H9 (cell line): ENCODE results near the gene ZNF317. TPM values are rescaled to one million over a fixed set of nuclear protein-coding genes. Genes with fewer than 3 reads are reported as not detected.

Experiments used
- DNase-seq: peaks from one replicate; pipeline ENCODE4 v3.0.0-alpha.2; 2017
- H2AFZ ChIP-seq: one replicate; pipeline ENCODE4 v1.6.1; 2013; ENCODE audit warnings: mild to moderate bottlenecking, low read length, control low read depth, moderate library complexity
- H2AK5ac ChIP-seq: 2 replicates; pipeline ENCODE4 v1.6.1; 2013; ENCODE audit warnings: low read length, control low read depth, mixed read lengths; ENCODE audit not compliant: insufficient read length
- H2BK120ac ChIP-seq: one replicate; pipeline ENCODE4 v1.6.1; 2013; ENCODE audit warnings: low read depth, mild to moderate bottlenecking, low read length, control low read depth, inconsistent platforms; ENCODE audit not compliant: poor library complexity, severe bottlenecking
- H2BK12ac ChIP-seq: 2 replicates; pipeline ENCODE4 v1.6.1; 2013; ENCODE audit warnings: low read length, control low read depth, mixed read lengths, low read depth; ENCODE audit not compliant: insufficient read length
- H2BK15ac ChIP-seq: 2 replicates; pipeline ENCODE4 v1.6.1; 2013; ENCODE audit warnings: low read depth, low read length, control low read depth
- H2BK20ac ChIP-seq: one replicate; pipeline ENCODE4 v1.6.1; 2013; ENCODE audit warnings: low read depth, mild to moderate bottlenecking, low read length, control low read depth, inconsistent platforms; ENCODE audit not compliant: poor library complexity, severe bottlenecking
- H2BK5ac ChIP-seq: 2 replicates; pipeline ENCODE4 v1.6.1; 2013; ENCODE audit warnings: low read length, control low read depth, mixed read lengths; ENCODE audit not compliant: insufficient read length
- H3K14ac ChIP-seq: 2 replicates; pipeline ENCODE4 v1.6.1; 2013; ENCODE audit warnings: low read length, control low read depth; ENCODE audit not compliant: insufficient read depth
- H3K18ac ChIP-seq: 2 replicates; pipeline ENCODE4 v1.6.1; 2013; ENCODE audit warnings: low read depth, mild to moderate bottlenecking, mixed read lengths, low read length, control low read depth; ENCODE audit not compliant: insufficient read length
- H3K23ac ChIP-seq: 2 replicates; pipeline ENCODE4 v1.6.1; 2013; ENCODE audit warnings: low read length, control low read depth, mixed read lengths, low read depth; ENCODE audit not compliant: insufficient read length
- H3K23me2 ChIP-seq: 2 replicates; pipeline ENCODE4 v1.6.1; 2013; ENCODE audit warnings: low read depth, mild to moderate bottlenecking, mixed read lengths, low read length, control low read depth; ENCODE audit not compliant: insufficient read length, poor library complexity, severe bottlenecking
- H3K27ac ChIP-seq: 2 replicates; pipeline ENCODE4 v1.5.1; 2013; ENCODE audit warnings: low read length, control low read depth, mixed read lengths, low read depth; ENCODE audit not compliant: insufficient read length
- H3K27me3 ChIP-seq: 2 replicates; pipeline ENCODE4 v1.6.1; 2013; ENCODE audit warnings: low read length, control low read depth, inconsistent platforms; ENCODE audit not compliant: insufficient read depth
- H3K4ac ChIP-seq: 2 replicates; pipeline ENCODE4 v1.6.1; 2013; ENCODE audit warnings: low read depth, mild to moderate bottlenecking, control low read depth, inconsistent platforms, low read length, moderate library complexity
- H3K4me1 ChIP-seq: 2 replicates; pipeline ENCODE4 v1.6.1; 2013; ENCODE audit warnings: low read length, control low read depth, inconsistent platforms; ENCODE audit not compliant: insufficient read depth
- H3K4me2 ChIP-seq: 2 replicates; pipeline ENCODE4 v1.6.1; 2013; ENCODE audit warnings: low read length, control low read depth, mixed read lengths; ENCODE audit not compliant: insufficient read length, insufficient read depth
- H3K56ac ChIP-seq: 2 replicates; pipeline ENCODE4 v1.6.1; 2013; ENCODE audit warnings: low read depth, mild to moderate bottlenecking, mixed read lengths, low read length, control low read depth; ENCODE audit not compliant: insufficient read length
- H3K79me1 ChIP-seq: 2 replicates; pipeline ENCODE4 v1.6.1; 2013; ENCODE audit warnings: low read depth, mild to moderate bottlenecking, moderate library complexity, low read length, control low read depth, inconsistent platforms; ENCODE audit not compliant: insufficient read depth, poor library complexity, severe bottlenecking
- H3K79me2 ChIP-seq: 2 replicates; pipeline ENCODE4 v1.6.1; 2013; ENCODE audit warnings: low read length, control low read depth, inconsistent platforms; ENCODE audit not compliant: insufficient read depth
- H3K9ac ChIP-seq: 2 replicates; pipeline ENCODE4 v1.6.1; 2013; ENCODE audit warnings: low read length, control low read depth, mixed read lengths; ENCODE audit not compliant: insufficient read length; ENCODE audit errors: extremely low read depth
- H3K9me3 ChIP-seq: one replicate; pipeline ENCODE4 v1.6.1; 2013; ENCODE audit warnings: low read depth, low read length, inconsistent platforms; ENCODE audit not compliant: control insufficient read depth
- H3T11ph ChIP-seq: one replicate; pipeline ENCODE4 v1.6.1; 2013; ENCODE audit warnings: mild to moderate bottlenecking, low read length, control low read depth, inconsistent platforms
- H4K20me1 ChIP-seq: one replicate; pipeline ENCODE4 v1.6.1; 2013; ENCODE audit not compliant: control insufficient read depth, insufficient read length, insufficient read depth
- H4K5ac ChIP-seq: 2 replicates; pipeline ENCODE4 v1.6.1; 2013; ENCODE audit warnings: low read depth, mild to moderate bottlenecking, mixed read lengths, low read length, control low read depth; ENCODE audit not compliant: insufficient read length
- H4K8ac ChIP-seq: replicated peaks from 2 replicates; pipeline ENCODE4 v1.6.1; 2013; ENCODE audit warnings: low read length, control low read depth, mixed read lengths, low read depth; ENCODE audit not compliant: insufficient read length
- H4K91ac ChIP-seq: 2 replicates; pipeline ENCODE4 v1.6.1; 2013; ENCODE audit warnings: low read depth, mild to moderate bottlenecking, moderate library complexity, mixed read lengths, low read length, control low read depth; ENCODE audit not compliant: insufficient read length
- H3K27ac Mint-ChIP-seq, 3 experiments: 2 replicates in 2 of 3; 3 replicates in 1 of 3; pipeline ENCODE4 v1.8.0; 2020 to 2021; ENCODE audit warnings: mixed read lengths in 3 of 3, mild to moderate bottlenecking in 1 of 3, moderate library complexity in 1 of 3
- H3K27me3 Mint-ChIP-seq: 2 replicates; pipeline ENCODE4 v1.8.0; 2021; ENCODE audit warnings: low read depth, mild to moderate bottlenecking, moderate library complexity, mixed read lengths
- H3K36me3 Mint-ChIP-seq, 3 experiments: 2 replicates in 2 of 3; 3 replicates in 1 of 3; pipeline ENCODE4 v1.8.0; 2020 to 2021; ENCODE audit warnings: low read depth in 3 of 3, mixed read lengths in 3 of 3; ENCODE audit not compliant: insufficient read depth in 1 of 3
- H3K4me1 Mint-ChIP-seq, 2 experiments: 2 replicates each; pipeline ENCODE4 v1.8.0; 2020; ENCODE audit warnings: mixed read lengths in 2 of 2
- H3K4me3 Mint-ChIP-seq, 2 experiments: 2 replicates in 1 of 2; 3 replicates in 1 of 2; pipeline ENCODE4 v1.8.0; 2020 to 2021; ENCODE audit warnings: mild to moderate bottlenecking in 2 of 2, mixed read lengths in 2 of 2, moderate library complexity in 1 of 2
- H3K9me3 Mint-ChIP-seq, 2 experiments: 2 replicates in 1 of 2; 3 replicates in 1 of 2; pipeline ENCODE4 v1.8.0; 2020; ENCODE audit warnings: mild to moderate bottlenecking in 2 of 2, mixed read lengths in 2 of 2, moderate library complexity in 1 of 2
- WGBS: extraction: QIAGEN DNeasy Blood & Tissue Kit; methylation state at CpG from one replicate; pipeline ENCODE4 v1.1.7; 2013; ENCODE audit warnings: missing lambda C conversion rate, low lambda C conversion rate, mixed read lengths; ENCODE audit not compliant: insufficient read length; ENCODE audit errors: extremely low coverage; 5-methylcytosine and 5-hydroxymethylcytosine counted together
- total RNA-seq: library from RNA; stranded (reverse); gene quantifications from 2 replicates; pipeline ENCODE4 v1.2.1, GENCODE V29; 2021
- TF ChIP-seq, protein P1 (sequence below): fragments of 200-600 bp; sonication (generic); conservative IDR thresholded peaks from 3 replicates; pipeline ENCODE4 v1.8.0; 2021; ENCODE audit warnings: antibody characterized with exemption, mild to moderate bottlenecking

Gene ZNF317
- total RNA-seq, 1 experiment from 2014 or later: 52.8 TPM

DNA sequence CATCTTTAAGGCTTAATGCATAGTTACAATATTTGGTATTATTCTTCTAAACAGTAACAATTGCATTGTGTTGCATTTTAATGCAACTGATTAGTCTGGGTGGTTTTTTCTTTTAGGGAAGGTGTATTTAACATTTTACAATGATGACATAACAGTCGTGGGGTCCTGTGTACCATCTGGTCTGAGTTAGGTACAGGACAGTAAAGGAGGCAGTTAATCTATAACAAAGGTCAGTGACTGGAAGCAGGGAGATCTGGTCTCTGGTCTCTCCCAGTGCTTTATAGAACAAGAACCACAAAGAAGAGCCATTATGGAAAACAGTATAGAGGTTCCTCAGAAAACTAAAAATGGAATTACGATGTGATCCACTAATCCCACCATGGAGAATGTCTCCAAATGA lies 30.2 kb upstream of the ZNF317 start:
- Histone ChIP-seq H2BK120ac (no peak overlapping the region), H4K5ac (no peak overlapping the region), H4K8ac (no peak overlapping the region), H2BK12ac (no peak overlapping the region), H3K23ac (no peak overlapping the region), H2AK5ac (no peak overlapping the region), H2BK5ac (no peak overlapping the region), H3K79me1 (no peaks in the 10 kb centered on the region), H3K23me2 (no peaks in the 10 kb centered on the region), H3K9ac (no peak overlapping the region), H3K56ac (no peak overlapping the region), H3K4me2 (no peak overlapping the region), H3K27ac (no peak overlapping the region), H4K20me1 (no peaks in the 10 kb centered on the region), H3K79me2 (no peaks in the 10 kb centered on the region), H2BK15ac (no peak overlapping the region), H3T11ph (no peak overlapping the region), H3K18ac (no peak overlapping the region), H2AFZ (no peak overlapping the region), H3K4ac (no peak overlapping the region), H4K91ac (no peak overlapping the region), H3K14ac (no peak overlapping the region), H3K9me3 (no peaks in the 10 kb centered on the region), H2BK20ac (no peak overlapping the region), H3K4me1 (no peaks in the 10 kb centered on the region), H3K27me3 (no peaks in the 10 kb centered on the region)
- Mint-ChIP-seq H3K36me3 (peaks cover 2 to 32% (median 10%) of the 10 kb centered on the region in 3 experiments; a peak in 6 of 7 replicates), H3K4me3 (no peak overlapping the region), H3K4me1 (no peaks in the 10 kb centered on the region), H3K9me3 (peaks cover 69 to 89% of the 10 kb centered on the region in 2 experiments), H3K27ac (no peak overlapping the region), H3K27me3 (peaks cover 8% of the 10 kb centered on the region)
- TF ChIP-seq, protein P1, sequence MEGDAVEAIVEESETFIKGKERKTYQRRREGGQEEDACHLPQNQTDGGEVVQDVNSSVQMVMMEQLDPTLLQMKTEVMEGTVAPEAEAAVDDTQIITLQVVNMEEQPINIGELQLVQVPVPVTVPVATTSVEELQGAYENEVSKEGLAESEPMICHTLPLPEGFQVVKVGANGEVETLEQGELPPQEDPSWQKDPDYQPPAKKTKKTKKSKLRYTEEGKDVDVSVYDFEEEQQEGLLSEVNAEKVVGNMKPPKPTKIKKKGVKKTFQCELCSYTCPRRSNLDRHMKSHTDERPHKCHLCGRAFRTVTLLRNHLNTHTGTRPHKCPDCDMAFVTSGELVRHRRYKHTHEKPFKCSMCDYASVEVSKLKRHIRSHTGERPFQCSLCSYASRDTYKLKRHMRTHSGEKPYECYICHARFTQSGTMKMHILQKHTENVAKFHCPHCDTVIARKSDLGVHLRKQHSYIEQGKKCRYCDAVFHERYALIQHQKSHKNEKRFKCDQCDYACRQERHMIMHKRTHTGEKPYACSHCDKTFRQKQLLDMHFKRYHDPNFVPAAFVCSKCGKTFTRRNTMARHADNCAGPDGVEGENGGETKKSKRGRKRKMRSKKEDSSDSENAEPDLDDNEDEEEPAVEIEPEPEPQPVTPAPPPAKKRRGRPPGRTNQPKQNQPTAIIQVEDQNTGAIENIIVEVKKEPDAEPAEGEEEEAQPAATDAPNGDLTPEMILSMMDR: no peak
- WGBS: no CpG with 5 or more reads among the region's 2 CpGs
- DNase-seq: no peak
